CD4-positive, CD25-positive, alpha-beta regulatory T cell (primary cell): ENCODE results near the gene GHRL. TPM values are rescaled to one million over a fixed set of nuclear protein-coding genes. Genes with fewer than 3 reads are reported as not detected.

ENCODE experiments used
- ATAC-seq, 2 donors: fragments of 150-1000 bp; cut with Tn5 transposase; one replicate each; pipeline ENCODE4 v1.10.0; 2021; ENCODE audit warnings: low read depth in 2 of 2, moderate number of reproducible peaks in 2 of 2, moderate library complexity in 1 of 2
- DNase-seq, 3 donors: peaks; one replicate each; pipeline versions ENCODE4 v3.0.0 to v3.0.0-alpha.2; 2012 to 2022; ENCODE audit warnings: mixed read lengths in 1 of 3
- H3K27ac ChIP-seq: one replicate; pipeline ENCODE4 v1.7.0; 2013; ENCODE audit warnings: mild to moderate bottlenecking, low read length; ENCODE audit not compliant: insufficient read depth, poor library complexity, severe bottlenecking
- H3K27me3 ChIP-seq: one replicate; pipeline ENCODE4 v1.7.0; 2013; ENCODE audit warnings: low read length; ENCODE audit not compliant: control insufficient read depth, insufficient read depth
- H3K36me3 ChIP-seq: one replicate; pipeline ENCODE4 v1.7.0; 2013; ENCODE audit warnings: mild to moderate bottlenecking, low read length, moderate library complexity; ENCODE audit not compliant: control insufficient read depth, insufficient read depth
- H3K4me1 ChIP-seq: 2 replicates; pipeline ENCODE4 v1.7.0; 2013; ENCODE audit warnings: mild to moderate bottlenecking, low read length; ENCODE audit not compliant: insufficient read depth, control insufficient read depth, poor library complexity, severe bottlenecking
- H3K4me3 ChIP-seq: one replicate; pipeline ENCODE4 v1.7.0; 2013; ENCODE audit warnings: low read depth, mild to moderate bottlenecking, low read length, moderate library complexity
- H3K9me3 ChIP-seq, 2 experiments: 1 replicate in 1 of 2; 2 replicates in 1 of 2; pipeline ENCODE4 v1.7.0; 2013; ENCODE audit warnings: low read length in 2 of 2, mild to moderate bottlenecking in 1 of 2, moderate library complexity in 1 of 2; ENCODE audit not compliant: control insufficient read depth in 2 of 2
- H3K27ac Mint-ChIP-seq, 3 donors: one replicate each; pipeline ENCODE4 v1.8.0; 2020 to 2022; ENCODE audit warnings: mild to moderate bottlenecking in 3 of 3, mixed read lengths in 3 of 3, moderate library complexity in 2 of 3
- H3K27me3 Mint-ChIP-seq: one replicate; pipeline ENCODE4 v1.8.0; 2022; ENCODE audit warnings: mild to moderate bottlenecking, mixed read lengths
- H3K36me3 Mint-ChIP-seq: one replicate; pipeline ENCODE4 v1.8.0; 2020; ENCODE audit warnings: mixed read lengths
- H3K4me1 Mint-ChIP-seq, 4 donors: one replicate each; pipeline ENCODE4 v1.8.0; 2020 to 2022; ENCODE audit warnings: mixed read lengths in 4 of 4, mild to moderate bottlenecking in 1 of 4
- H3K4me3 Mint-ChIP-seq, 4 donors: one replicate each; pipeline ENCODE4 v1.8.0; 2020 to 2022; ENCODE audit warnings: mild to moderate bottlenecking in 4 of 4, mixed read lengths in 4 of 4, moderate library complexity in 3 of 4
- H3K9me3 Mint-ChIP-seq, 7 donors: one replicate each; pipeline ENCODE4 v1.8.0; 2020 to 2022; ENCODE audit warnings: mixed read lengths in 7 of 7, mild to moderate bottlenecking in 3 of 7, moderate library complexity in 2 of 7
- polyA plus RNA-seq, 4 donors: library from polyadenylated mRNA; unstranded; fragments of 300-500 nt; fragmentation: Illumina TruSeq; gene quantifications; one replicate each; pipeline ENCODE4 v1.2.3, GENCODE V29; 2021
- total RNA-seq: library from RNA; stranded (reverse); gene quantifications from one replicate; pipeline ENCODE4 v1.2.3, GENCODE V29; 2022

Gene GHRL
- total and polyA plus RNA-seq, 5 donors from 2014 or later = 0.47 to 1.1 (median 0.85) TPM; not detected in 1

GRCh38 chr3:10294030-10294586 lies 1.4 kb upstream of the GHRL start:
- no peak overlapping the region for H3K27ac ChIP-seq
- ATAC-seq (no peak), DNase-seq (no peak)
- no peaks in the 10 kb centered on the region for H3K27me3 ChIP-seq
- Mint-ChIP-seq H3K27ac (peak overlapping the region in 1 of 3 donors; percentile 43), H3K9me3 (no peaks in the 10 kb centered on the region), H3K36me3 (peaks cover 13% of the 10 kb centered on the region), H3K27me3 (no peaks in the 10 kb centered on the region), H3K4me1 (peaks cover 0 to 13% (median 11%) of the 10 kb centered on the region in 4 donors), H3K4me3 (no peak overlapping the region)
- H3K4me3 ChIP-seq = no peak overlapping the region
- peaks cover 13% of the 10 kb centered on the region for H3K36me3 ChIP-seq
- H3K4me1 ChIP-seq = no peaks in the 10 kb centered on the region
- H3K9me3 ChIP-seq = no peaks in the 10 kb centered on the region

GRCh38 chr3:10291641-10292040 lies 1.1 kb downstream of the GHRL start:
- DNase-seq (no peak), ATAC-seq (no peak)
- Mint-ChIP-seq H3K9me3 (no peaks in the 10 kb centered on the region), H3K36me3 (peaks cover 5% of the 10 kb centered on the region), H3K27ac (peak overlapping the region in 2 of 3 donors; percentile 59 to 71), H3K4me1 (peaks cover 7 to 17% (median 13%) of the 10 kb centered on the region in 4 donors), H3K27me3 (no peaks in the 10 kb centered on the region), H3K4me3 (no peak overlapping the region)
- Histone ChIP-seq H3K4me1 (no peaks in the 10 kb centered on the region), H3K4me3 (no peak overlapping the region), H3K36me3 (peaks cover 25% of the 10 kb centered on the region), H3K27ac (no peak overlapping the region), H3K9me3 (no peaks in the 10 kb centered on the region), H3K27me3 (no peaks in the 10 kb centered on the region)

- DNase-seq (no peak), ATAC-seq (no peak)
- H3K9me3 ChIP-seq = no peaks in the 10 kb centered on the region
- Mint-ChIP-seq H3K4me1 (peaks cover 7 to 18% (median 14%) of the 10 kb centered on the region in 4 donors), H3K9me3 (no peaks in the 10 kb centered on the region), H3K27ac (peak overlapping the region in 1 of 3 donors; percentile 43), H3K36me3 (peaks cover 3% of the 10 kb centered on the region), H3K4me3 (no peak overlapping the region), H3K27me3 (no peaks in the 10 kb centered on the region)
- no peak overlapping the region for H3K4me3 ChIP-seq
- H3K4me1 ChIP-seq = no peaks in the 10 kb centered on the region
- H3K27me3 ChIP-seq = no peaks in the 10 kb centered on the region
- H3K27ac ChIP-seq = no peak overlapping the region
- peaks cover 25% of the 10 kb centered on the region for H3K36me3 ChIP-seq
These were observed 2.1 kb downstream of the GHRL start for GRCh38 chr3:10290481-10291176.

- no peak for DNase-seq
- Histone ChIP-seq H3K27me3 (no peaks in the 10 kb centered on the region), H3K4me1 (peaks cover 4% of the 10 kb centered on the region), H3K27ac (no peak overlapping the region), H3K9me3 (no peaks in the 10 kb centered on the region), H3K36me3 (peaks cover 25% of the 10 kb centered on the region), H3K4me3 (no peak overlapping the region)
- Mint-ChIP-seq H3K27ac (no peak overlapping the region), H3K27me3 (no peaks in the 10 kb centered on the region), H3K4me3 (no peak overlapping the region), H3K4me1 (peaks cover 7 to 25% (median 14%) of the 10 kb centered on the region in 4 donors), H3K9me3 (no peaks in the 10 kb centered on the region), H3K36me3 (peaks cover 3% of the 10 kb centered on the region)
- no peak for ATAC-seq
These were observed 2.9 kb downstream of the GHRL start for GRCh38 chr3:10289787-10290355.

- ATAC-seq = no peak
- H3K36me3 ChIP-seq = peaks cover 25% of the 10 kb centered on the region
These were observed 3.7 kb downstream of the GHRL start for GRCh38 chr3:10289077-10289476.

GRCh38 chr3:10288575-10288960 lies 4.2 kb downstream of the GHRL start:
- Histone ChIP-seq H3K4me1 (peaks cover 17% of the 10 kb centered on the region), H3K9me3 (no peaks in the 10 kb centered on the region), H3K27ac (no peak overlapping the region), H3K27me3 (no peaks in the 10 kb centered on the region), H3K36me3 (peaks cover 27% of the 10 kb centered on the region), H3K4me3 (no peak overlapping the region)
- Mint-ChIP-seq H3K27me3 (no peaks in the 10 kb centered on the region), H3K36me3 (peaks cover 3% of the 10 kb centered on the region), H3K4me3 (no peak overlapping the region), H3K9me3 (no peaks in the 10 kb centered on the region), H3K4me1 (peaks cover 12 to 35% (median 20%) of the 10 kb centered on the region in 4 donors), H3K27ac (no peak overlapping the region)
- DNase-seq (no peak), ATAC-seq (no peak)

More at GRCh38 chr3:10289077-10289476, 3.7 kb downstream of the GHRL start:
- no peak overlapping the region for H3K27ac ChIP-seq
- no peak overlapping the region for H3K27ac Mint-ChIP-seq
- DNase-seq = no peak
- no peak overlapping the region for H3K4me3 ChIP-seq
- no peaks in the 10 kb centered on the region for H3K9me3 Mint-ChIP-seq
- peaks cover 12 to 30% (median 17%) of the 10 kb centered on the region in 4 donors for H3K4me1 Mint-ChIP-seq
- no peaks in the 10 kb centered on the region for H3K27me3 Mint-ChIP-seq
- peaks cover 12% of the 10 kb centered on the region for H3K4me1 ChIP-seq
- peaks cover 3% of the 10 kb centered on the region for H3K36me3 Mint-ChIP-seq
- no peaks in the 10 kb centered on the region for H3K9me3 ChIP-seq
- H3K4me3 Mint-ChIP-seq = no peak overlapping the region
- H3K27me3 ChIP-seq = no peaks in the 10 kb centered on the region

GRCh38 chr3:10287936-10288574 lies 4.7 kb downstream of the GHRL start:
- Mint-ChIP-seq H3K9me3 (no peaks in the 10 kb centered on the region), H3K4me3 (no peak overlapping the region), H3K27me3 (no peaks in the 10 kb centered on the region), H3K4me1 (peaks cover 12 to 36% (median 23%) of the 10 kb centered on the region in 4 donors), H3K36me3 (peaks cover 3% of the 10 kb centered on the region), H3K27ac (peak overlapping the region in 2 of 3 donors; percentile 36 to 52)
- H3K27me3 ChIP-seq = no peaks in the 10 kb centered on the region
- peaks cover 18% of the 10 kb centered on the region for H3K4me1 ChIP-seq
- no peak overlapping the region for H3K4me3 ChIP-seq
- DNase-seq (no peak), ATAC-seq (no peak)
- peaks cover 32% of the 10 kb centered on the region for H3K36me3 ChIP-seq
- H3K9me3 ChIP-seq = no peaks in the 10 kb centered on the region
- no peak overlapping the region for H3K27ac ChIP-seq
